Measurements from ENCODE around the gene HSD17B3. TPM values are rescaled to one million over a fixed set of nuclear protein-coding genes. Genes with fewer than 3 reads are reported as not detected.

The HSD17B3 gene
- total RNA-seq, 4 donors from 2014 or later = 1.1 TPM; not detected in 3

DNA sequence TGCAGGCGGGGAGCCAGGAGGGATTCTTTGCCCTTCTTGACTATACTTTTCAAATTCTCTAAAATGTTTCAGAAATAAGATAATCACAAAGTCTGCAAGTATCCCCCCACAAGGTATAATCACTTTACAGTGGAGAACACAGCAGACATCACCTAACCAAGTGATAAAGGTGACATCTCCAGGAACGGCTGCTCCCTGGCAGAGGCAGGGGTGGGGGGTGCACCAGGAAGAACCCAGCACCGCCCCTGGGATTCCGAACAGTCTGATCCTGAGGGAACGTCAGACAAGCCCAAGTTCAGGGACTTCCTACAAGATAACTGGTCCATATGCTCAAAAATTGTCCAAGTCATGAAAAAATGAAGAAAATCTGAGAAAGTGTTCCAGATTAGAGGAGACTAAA, 85.4 kb downstream of the HSD17B3 start:
- no peak overlapping the region for H3K4me3 ChIP-seq (ENCODE audit: low read depth, poor library complexity, severe bottlenecking)
- intact Hi-C loops (cut with DNase I; ENCODE audit: low total_unique reads) = loop anchor here (10.0 kb wide), 1 partner anchor 1552 kb away; no protein-coding TSS in a partner anchor
- peak in 1 of 2 donors; percentile 62 for DNase-seq (ENCODE audit: low spot score in 2 of 2)
- TF ChIP-seq POLR2A (IDR thresholded peaks at IDR 0.05) = no peak
- TF ChIP-seq, protein P1, sequence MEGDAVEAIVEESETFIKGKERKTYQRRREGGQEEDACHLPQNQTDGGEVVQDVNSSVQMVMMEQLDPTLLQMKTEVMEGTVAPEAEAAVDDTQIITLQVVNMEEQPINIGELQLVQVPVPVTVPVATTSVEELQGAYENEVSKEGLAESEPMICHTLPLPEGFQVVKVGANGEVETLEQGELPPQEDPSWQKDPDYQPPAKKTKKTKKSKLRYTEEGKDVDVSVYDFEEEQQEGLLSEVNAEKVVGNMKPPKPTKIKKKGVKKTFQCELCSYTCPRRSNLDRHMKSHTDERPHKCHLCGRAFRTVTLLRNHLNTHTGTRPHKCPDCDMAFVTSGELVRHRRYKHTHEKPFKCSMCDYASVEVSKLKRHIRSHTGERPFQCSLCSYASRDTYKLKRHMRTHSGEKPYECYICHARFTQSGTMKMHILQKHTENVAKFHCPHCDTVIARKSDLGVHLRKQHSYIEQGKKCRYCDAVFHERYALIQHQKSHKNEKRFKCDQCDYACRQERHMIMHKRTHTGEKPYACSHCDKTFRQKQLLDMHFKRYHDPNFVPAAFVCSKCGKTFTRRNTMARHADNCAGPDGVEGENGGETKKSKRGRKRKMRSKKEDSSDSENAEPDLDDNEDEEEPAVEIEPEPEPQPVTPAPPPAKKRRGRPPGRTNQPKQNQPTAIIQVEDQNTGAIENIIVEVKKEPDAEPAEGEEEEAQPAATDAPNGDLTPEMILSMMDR (IDR thresholded peaks at IDR 0.05) = no peak
- 86 to 90% methylated on average over 5 of the region's 5 CpGs for WGBS, 2 donors

DNA sequence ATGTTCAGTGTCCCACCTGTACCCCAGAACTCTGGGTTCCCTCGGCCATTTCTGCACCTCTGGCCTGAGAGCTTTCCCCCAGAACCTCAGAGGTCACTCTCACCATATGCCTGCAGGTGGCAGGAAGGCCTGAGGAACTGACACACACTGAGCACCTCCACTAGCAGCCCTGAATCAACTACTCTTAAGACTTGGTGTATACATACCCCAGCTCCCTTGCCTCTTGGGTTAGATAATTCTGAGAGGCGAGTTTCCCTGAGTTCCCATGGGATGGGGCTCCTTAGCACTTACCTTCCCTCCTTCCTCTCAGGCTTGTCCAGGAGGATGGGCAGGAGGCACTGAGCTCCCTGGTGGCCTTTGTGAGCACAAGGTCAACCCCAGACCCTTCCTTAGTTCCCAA, 86.1 kb downstream of the HSD17B3 start:
- DNase-seq (ENCODE audit: low spot score in 2 of 2) = peak in 1 of 2 donors; percentile 68
- H3K4me3 ChIP-seq (ENCODE audit: low read depth, poor library complexity, severe bottlenecking) = no peak overlapping the region
- intact Hi-C loops (cut with DNase I; ENCODE audit: low total_unique reads) = loop anchor here (10.0 kb wide), 1 partner anchor 1551 kb away; no protein-coding TSS in a partner anchor
- TF ChIP-seq, protein P1 (IDR thresholded peaks at IDR 0.05) = no peak
- TF ChIP-seq POLR2A (IDR thresholded peaks at IDR 0.05) = no peak
- WGBS, 2 donors = 90 to 92% methylated on average over 2 of the region's 2 CpGs

DNA sequence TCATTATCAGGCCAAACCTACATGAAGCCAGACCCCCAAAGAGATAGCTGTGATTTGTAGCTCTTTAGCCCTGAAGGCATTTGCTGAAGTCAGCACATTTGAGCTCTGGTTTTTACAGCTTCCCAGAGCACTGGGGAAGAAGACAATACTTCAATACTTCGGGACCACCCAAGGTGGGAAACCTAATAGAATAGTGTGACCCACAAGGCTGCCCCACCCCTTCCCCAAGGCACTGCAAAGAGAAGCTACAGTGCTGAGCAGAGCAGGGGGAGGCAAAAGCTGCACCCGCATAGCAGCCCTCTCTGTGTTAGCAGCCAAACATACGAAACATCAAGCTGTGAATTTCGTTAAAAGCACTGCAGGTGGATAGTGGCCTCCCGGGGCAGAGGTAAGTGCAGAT, 87.3 kb downstream of the HSD17B3 start:
- peak in 1 of 2 donors; percentile 64 for DNase-seq (ENCODE audit: low spot score in 2 of 2)
- intact Hi-C loops (cut with DNase I; ENCODE audit: low total_unique reads) = loop anchor here (10.0 kb wide), 1 partner anchor 1550 kb away; no protein-coding TSS in a partner anchor
- no peak for TF ChIP-seq POLR2A (IDR thresholded peaks at IDR 0.05)
- TF ChIP-seq, protein P1 (IDR thresholded peaks at IDR 0.05) = no peak
- H3K4me3 ChIP-seq (ENCODE audit: low read depth, poor library complexity, severe bottlenecking) = no peak overlapping the region
- 57 to 63% methylated on average over 5 of the region's 5 CpGs for whole genome bisulfite sequencing, 2 donors

DNA sequence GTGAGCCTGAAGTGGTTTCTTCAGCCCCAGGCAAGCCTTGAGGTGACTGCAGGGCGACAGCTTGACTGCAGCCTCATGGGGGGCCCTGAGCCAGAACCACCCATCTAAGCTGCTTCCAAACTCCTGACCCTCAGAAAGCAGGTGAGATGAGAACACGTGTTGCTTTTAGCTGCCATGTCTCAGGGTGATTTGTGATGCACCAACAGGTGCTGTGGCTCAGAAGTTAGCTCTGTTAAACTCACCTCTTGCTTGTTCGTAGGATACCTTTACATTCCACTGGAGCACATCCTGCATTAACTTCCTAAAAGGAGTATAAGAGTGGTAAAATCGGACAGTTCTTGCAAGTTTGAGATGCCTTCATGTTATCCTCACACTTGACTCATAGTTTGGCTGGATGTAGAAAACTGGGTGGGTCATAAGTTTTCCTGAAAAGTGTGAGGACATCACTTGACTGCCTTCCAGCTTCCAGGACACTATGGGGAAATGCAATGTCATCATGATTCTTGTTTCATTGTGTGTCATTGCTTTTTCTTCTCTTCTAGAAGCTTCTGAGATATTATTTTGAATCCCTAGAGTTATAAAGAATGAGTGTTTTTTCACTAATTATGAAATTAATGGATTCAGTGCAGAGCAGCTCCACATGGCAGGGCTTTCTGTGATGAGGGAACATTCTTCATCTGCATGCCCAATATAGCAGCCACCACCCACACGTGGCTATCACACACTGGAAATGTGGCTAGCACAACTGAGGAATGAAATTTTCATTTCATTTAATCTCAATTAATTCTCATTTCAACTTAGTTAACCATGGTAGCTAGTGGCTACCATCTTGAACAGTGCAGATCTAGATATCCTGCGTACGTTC, 92.3 kb downstream of the HSD17B3 start:
- peak; percentile 79 to 83 for DNase-seq (ENCODE audit: low spot score in 2 of 2)
- intact Hi-C loops (cut with DNase I; ENCODE audit: low total_unique reads) = loop anchor here (10.0 kb wide), 1 partner anchor 1545 kb away; no protein-coding TSS in a partner anchor

DNA sequence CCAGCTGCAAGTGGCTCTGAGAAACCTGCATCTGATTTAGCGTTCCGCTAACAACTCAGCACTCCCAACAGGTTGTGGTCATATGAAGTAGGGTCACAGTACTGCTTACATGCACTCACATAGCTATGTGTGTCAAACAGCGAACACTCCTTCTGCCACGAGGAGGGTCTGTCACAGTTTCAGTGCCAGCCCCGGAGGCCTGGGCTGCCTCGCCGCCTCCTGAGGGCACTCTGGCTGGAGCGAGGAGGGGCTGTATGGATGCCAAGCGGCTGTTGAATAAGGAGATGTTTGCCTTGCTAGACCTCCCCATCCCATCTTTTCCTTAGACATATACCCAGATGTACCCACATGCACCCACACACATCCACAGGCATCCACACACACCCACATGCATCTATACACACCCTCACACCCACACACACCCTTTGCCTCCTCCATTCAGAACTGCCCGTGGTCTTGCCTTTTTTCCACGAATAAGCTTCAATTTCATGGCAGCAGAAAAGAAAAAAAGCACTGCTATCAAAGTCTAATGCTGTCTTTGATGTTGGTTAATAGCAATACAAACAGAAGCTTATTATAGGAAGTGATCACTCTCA, 95.7 kb downstream of the HSD17B3 start:
- no peak for TF ChIP-seq POLR2A (IDR thresholded peaks at IDR 0.05)
- TF ChIP-seq, protein P1 (IDR thresholded peaks at IDR 0.05) = no peak
- peak in 1 of 2 donors; percentile 61 for DNase-seq (ENCODE audit: low spot score in 2 of 2)
- intact Hi-C loops (cut with DNase I; ENCODE audit: low total_unique reads) = no loop called here
- H3K4me3 ChIP-seq (ENCODE audit: low read depth, poor library complexity, severe bottlenecking) = no peak overlapping the region
- 77 to 90% methylated on average over 9 to 11 of the region's 11 CpGs for WGBS, 2 donors

More for the DNA sequence above, 92.3 kb downstream of the HSD17B3 start:
- WGBS, 2 donors = 72 to 77% methylated on average over 7 of the region's 7 CpGs
- TF ChIP-seq, protein P1 (IDR thresholded peaks at IDR 0.05) = no peak
- TF ChIP-seq POLR2A (IDR thresholded peaks at IDR 0.05) = no peak
- H3K4me3 ChIP-seq (ENCODE audit: low read depth, poor library complexity, severe bottlenecking) = no peak overlapping the region
